ENCODE measurements around the gene PRR7.

Gene PRR7

GRCh38 chr5:177443144-177443983 lies 3.2 kb upstream of the PRR7 start:
- TF ChIP-seq, protein P1, sequence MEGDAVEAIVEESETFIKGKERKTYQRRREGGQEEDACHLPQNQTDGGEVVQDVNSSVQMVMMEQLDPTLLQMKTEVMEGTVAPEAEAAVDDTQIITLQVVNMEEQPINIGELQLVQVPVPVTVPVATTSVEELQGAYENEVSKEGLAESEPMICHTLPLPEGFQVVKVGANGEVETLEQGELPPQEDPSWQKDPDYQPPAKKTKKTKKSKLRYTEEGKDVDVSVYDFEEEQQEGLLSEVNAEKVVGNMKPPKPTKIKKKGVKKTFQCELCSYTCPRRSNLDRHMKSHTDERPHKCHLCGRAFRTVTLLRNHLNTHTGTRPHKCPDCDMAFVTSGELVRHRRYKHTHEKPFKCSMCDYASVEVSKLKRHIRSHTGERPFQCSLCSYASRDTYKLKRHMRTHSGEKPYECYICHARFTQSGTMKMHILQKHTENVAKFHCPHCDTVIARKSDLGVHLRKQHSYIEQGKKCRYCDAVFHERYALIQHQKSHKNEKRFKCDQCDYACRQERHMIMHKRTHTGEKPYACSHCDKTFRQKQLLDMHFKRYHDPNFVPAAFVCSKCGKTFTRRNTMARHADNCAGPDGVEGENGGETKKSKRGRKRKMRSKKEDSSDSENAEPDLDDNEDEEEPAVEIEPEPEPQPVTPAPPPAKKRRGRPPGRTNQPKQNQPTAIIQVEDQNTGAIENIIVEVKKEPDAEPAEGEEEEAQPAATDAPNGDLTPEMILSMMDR (IDR thresholded peaks at IDR 0.05; ENCODE audit: low read depth, low read length, missing control alignments) = no peak
- no peak for DNase-seq (ENCODE audit: extremely low read depth, low read depth)
- no peak overlapping the region for H3K4me3 ChIP-seq (replicated peaks; ENCODE audit: low read depth, low read length)

- DNase-seq (ENCODE audit: extremely low read depth, low read depth) = no peak
- TF ChIP-seq, protein P1 (IDR thresholded peaks at IDR 0.05; ENCODE audit: low read depth, low read length, missing control alignments) = no peak
- no peak overlapping the region for H3K4me3 ChIP-seq (replicated peaks; ENCODE audit: low read depth, low read length)
These were observed 2.2 kb upstream of the PRR7 start for GRCh38 chr5:177444106-177445051.

- DNase-seq (ENCODE audit: extremely low read depth, low read depth) = no peak
- H3K4me3 ChIP-seq (replicated peaks; ENCODE audit: low read depth, low read length) = peak overlapping the region; percentile 57
- TF ChIP-seq, protein P1 (IDR thresholded peaks at IDR 0.05; ENCODE audit: low read depth, low read length, missing control alignments) = no peak
These were observed 1.3 kb upstream of the PRR7 start for GRCh38 chr5:177445052-177445916.

GRCh38 chr5:177445917-177446199 lies 756 bp upstream of the PRR7 start:
- H3K4me3 ChIP-seq (replicated peaks; ENCODE audit: low read depth, low read length) = peak overlapping the region; percentile 57
- TF ChIP-seq, protein P1 (IDR thresholded peaks at IDR 0.05; ENCODE audit: low read depth, low read length, missing control alignments) = no peak
- DNase-seq (ENCODE audit: extremely low read depth, low read depth) = no peak

DNA sequence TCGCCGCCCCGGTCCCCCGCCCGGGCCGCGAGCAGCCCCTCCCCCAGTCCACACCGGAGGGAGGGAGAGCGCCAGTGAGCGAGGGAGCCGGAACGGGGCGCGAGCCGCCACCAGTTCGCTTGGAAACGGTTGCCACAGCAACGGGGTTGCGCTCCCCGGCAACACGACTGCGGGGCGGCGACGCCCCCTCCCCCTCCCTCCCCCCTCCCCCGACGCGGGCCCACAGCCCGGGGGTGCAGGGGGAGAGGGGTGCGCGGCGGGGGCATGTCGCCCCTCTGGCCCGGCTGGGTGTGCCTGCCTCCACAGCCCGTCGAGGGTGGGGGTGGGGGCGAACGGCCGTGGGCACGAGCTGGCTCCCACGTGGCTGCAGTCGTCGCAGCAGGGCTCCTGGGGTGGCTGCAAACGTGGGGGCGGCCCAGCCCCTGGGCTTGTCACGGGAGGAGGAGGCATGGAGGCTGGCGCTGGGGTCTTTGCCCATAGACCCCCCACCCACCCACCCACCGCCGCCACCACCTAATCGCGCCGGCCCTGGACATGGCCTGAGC lies 524 bp downstream of the PRR7 start:
- peak overlapping the region; percentile 57 for H3K4me3 ChIP-seq (replicated peaks; ENCODE audit: low read depth, low read length)
- no peak for DNase-seq (ENCODE audit: extremely low read depth, low read depth)
- TF ChIP-seq, protein P1 (IDR thresholded peaks at IDR 0.05; ENCODE audit: low read depth, low read length, missing control alignments) = no peak

Measured in HFF-Myc (cell line).